Nephron progenitor cell (in vitro differentiated cells): ENCODE results near the gene ACOT8.

ENCODE experiments used
- DNase-seq: peaks from one replicate; pipeline ENCODE4 v3.0.0; 2021
- H3K27ac Mint-ChIP-seq: 2 replicates; pipeline ENCODE4 v1.8.0; 2021; ENCODE audit warnings: mild to moderate bottlenecking, moderate library complexity, mixed read lengths
- H3K27me3 Mint-ChIP-seq: 2 replicates; pipeline ENCODE4 v1.8.0; 2021; ENCODE audit warnings: mild to moderate bottlenecking, low read depth, mixed read lengths; ENCODE audit not compliant: poor library complexity
- H3K36me3 Mint-ChIP-seq: 2 replicates; pipeline ENCODE4 v1.8.0; 2021; ENCODE audit warnings: low read depth, mixed read lengths
- H3K4me1 Mint-ChIP-seq: 2 replicates; pipeline ENCODE4 v1.8.0; 2021; ENCODE audit warnings: mixed read lengths
- H3K4me3 Mint-ChIP-seq: 2 replicates; pipeline ENCODE4 v1.8.0; 2021; ENCODE audit warnings: mild to moderate bottlenecking, moderate library complexity, mixed read lengths
- H3K9me3 Mint-ChIP-seq: 2 replicates; pipeline ENCODE4 v1.8.0; 2021; ENCODE audit warnings: mild to moderate bottlenecking, moderate library complexity, mixed read lengths
- CTCF ChIP-seq: fragments of 200-600 bp; sonication (generic); IDR thresholded peaks from 2 replicates; pipeline ENCODE4 v1.5.0; 2021; ENCODE audit warnings: antibody characterized with exemption

Gene ACOT8

GRCh38 chr20:45893831-45894230 lies 36.6 kb upstream of the ACOT8 start:
- peaks cover 24% of the 10 kb centered on the region for H3K4me1 Mint-ChIP-seq
- no peak for DNase-seq
- peaks cover 3% of the 10 kb centered on the region for H3K27me3 Mint-ChIP-seq
- no peaks in the 10 kb centered on the region for H3K9me3 Mint-ChIP-seq
- TF ChIP-seq CTCF = no peak
- H3K36me3 Mint-ChIP-seq = peaks cover 11% of the 10 kb centered on the region
- peak overlapping the region; percentile 10 for H3K27ac Mint-ChIP-seq
- peak overlapping the region; percentile 43 for H3K4me3 Mint-ChIP-seq

GRCh38 chr20:45892828-45893500 lies 35.8 kb upstream of the ACOT8 start:
- peaks cover 3% of the 10 kb centered on the region for H3K27me3 Mint-ChIP-seq

GRCh38 chr20:45892049-45892825 lies 35.0 kb upstream of the ACOT8 start:
- Mint-ChIP-seq H3K4me3 (peak overlapping the region; percentile 91), H3K27ac (no peak overlapping the region), H3K27me3 (peaks cover 3% of the 10 kb centered on the region), H3K9me3 (no peaks in the 10 kb centered on the region), H3K36me3 (peaks cover 6% of the 10 kb centered on the region), H3K4me1 (peaks cover 24% of the 10 kb centered on the region)
- no peak for TF ChIP-seq CTCF
- DNase-seq = no peak

More at GRCh38 chr20:45892828-45893500, 35.8 kb upstream of the ACOT8 start:
- H3K36me3 Mint-ChIP-seq = peaks cover 6% of the 10 kb centered on the region
- no peak for DNase-seq
- no peak overlapping the region for H3K27ac Mint-ChIP-seq
- TF ChIP-seq CTCF = no peak
- H3K4me1 Mint-ChIP-seq = peaks cover 24% of the 10 kb centered on the region
- H3K4me3 Mint-ChIP-seq = peak overlapping the region; percentile 91
- H3K9me3 Mint-ChIP-seq = no peaks in the 10 kb centered on the region

- peaks cover 3% of the 10 kb centered on the region for H3K27me3 Mint-ChIP-seq
- peak within 1 kb of the TSS; percentile 91 for H3K4me3 Mint-ChIP-seq
- peaks cover 24% of the 10 kb centered on the region for H3K4me1 Mint-ChIP-seq
- H3K36me3 Mint-ChIP-seq = peaks cover 6% of the 10 kb centered on the region
- TF ChIP-seq CTCF = no peak
- DNase-seq = peak; percentile 87
- no peak within 1 kb of the TSS for H3K27ac Mint-ChIP-seq
- H3K9me3 Mint-ChIP-seq = no peaks in the 10 kb centered on the region
Observed at GRCh38 chr20:45890985-45891983, 34.1 kb upstream of the ACOT8 start, which contains the start of the genes CTSA and NEURL2. CTSA (plus strand) TSS chr20:45891335; CDS start chr20:45891569, 234 bp downstream. NEURL2 (minus strand) TSS chr20:45891208; CDS start chr20:45890991, 217 bp downstream.

- H3K36me3 Mint-ChIP-seq = peaks cover 6% of the 10 kb centered on the region
- H3K27me3 Mint-ChIP-seq = peaks cover 3% of the 10 kb centered on the region
- peak overlapping the region; percentile 91 for H3K4me3 Mint-ChIP-seq
- peak; percentile 85 for DNase-seq
- peak; percentile 62 for TF ChIP-seq CTCF
- no peak overlapping the region for H3K27ac Mint-ChIP-seq
- no peaks in the 10 kb centered on the region for H3K9me3 Mint-ChIP-seq
- H3K4me1 Mint-ChIP-seq = peaks cover 24% of the 10 kb centered on the region
Observed at GRCh38 chr20:45890077-45890984, 33.1 kb upstream of the ACOT8 start.
